GM21723 (cell line): ENCODE results near the gene ARHGEF6.

Experiments used
- ATAC-seq: cut with Tn5 transposase; IDR thresholded peaks from one replicate; pipeline ENCODE4 v1.9.1; 2021; ENCODE audit warnings: mild to moderate bottlenecking, moderate library complexity; ENCODE audit not compliant: unreplicated experiment

The ARHGEF6 gene

DNA sequence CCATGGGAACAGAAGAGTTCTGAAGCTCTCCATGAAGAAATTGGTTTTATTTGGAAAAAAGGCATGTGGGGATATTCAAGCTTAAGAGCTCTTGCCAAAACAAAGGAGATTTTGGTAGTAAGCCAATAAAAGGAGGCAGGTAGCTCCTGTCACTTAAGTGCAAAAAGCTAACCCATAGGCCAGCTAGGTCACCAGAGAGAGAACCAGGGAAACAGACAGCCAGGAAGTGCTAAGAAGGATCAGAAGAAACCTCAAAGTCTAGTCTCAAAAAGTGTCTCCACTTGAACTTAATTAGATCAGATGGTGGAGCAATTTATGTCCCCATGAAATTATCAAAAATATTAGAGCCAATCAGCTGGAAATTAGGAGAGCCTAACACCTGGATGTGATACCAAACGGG, 83.6 kb downstream of the ARHGEF6 start:
- no peak for ATAC-seq

- ATAC-seq: peak; percentile 70
Observed at GRCh38 chrX:136694431-136695087, 86.2 kb downstream of the ARHGEF6 start.

- ATAC-seq: no peak
Observed at GRCh38 chrX:136692271-136692670, 88.5 kb downstream of the ARHGEF6 start.

- ATAC-seq: no peak
Observed at GRCh38 chrX:136691028-136691809, 89.5 kb downstream of the ARHGEF6 start.

- no peak for ATAC-seq
Observed at GRCh38 chrX:136689436-136689835, 91.3 kb downstream of the ARHGEF6 start.

- no peak for ATAC-seq
Observed at GRCh38 chrX:136687457-136687856, 93.3 kb downstream of the ARHGEF6 start.

- no peak for ATAC-seq
Observed at GRCh38 chrX:136684120-136684519, 96.6 kb downstream of the ARHGEF6 start.

GRCh38 chrX:136679531-136679930, 101.2 kb downstream of the ARHGEF6 start:
- ATAC-seq: no peak

DNA sequence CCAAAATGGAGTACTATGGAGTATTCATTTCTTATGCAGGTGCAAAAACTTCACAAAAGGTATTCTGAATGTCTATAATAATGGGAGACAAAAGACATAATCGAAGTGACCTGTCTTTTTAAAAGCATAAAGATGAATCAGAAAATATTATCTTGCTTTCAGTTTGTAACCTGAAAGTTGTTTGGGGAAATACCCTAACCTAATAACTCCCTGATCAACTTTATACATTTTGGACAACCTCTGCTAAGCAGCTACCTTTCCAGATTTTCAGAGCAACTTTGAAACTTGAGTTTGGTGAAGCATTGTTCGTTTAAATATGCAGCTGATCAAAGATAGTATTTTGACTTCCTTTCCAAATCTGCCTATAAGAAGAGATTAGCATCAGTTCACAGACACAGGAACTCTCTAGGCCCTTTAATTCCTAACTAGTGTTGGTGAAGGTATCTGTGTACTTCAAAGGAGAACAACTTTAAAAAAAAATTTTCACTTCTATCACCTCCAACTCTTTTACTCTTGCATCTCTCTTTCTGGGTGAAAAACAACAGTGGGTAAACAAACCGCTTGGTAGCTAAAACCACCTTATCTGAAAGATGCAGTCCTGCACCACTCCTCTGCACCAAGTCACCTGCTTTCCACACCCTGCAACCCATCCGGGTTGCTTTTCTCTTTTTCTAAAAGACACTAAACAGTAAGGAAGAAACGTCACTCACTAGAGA, 106.3 kb downstream of the ARHGEF6 start:
- peak; percentile 42 for ATAC-seq

DNA sequence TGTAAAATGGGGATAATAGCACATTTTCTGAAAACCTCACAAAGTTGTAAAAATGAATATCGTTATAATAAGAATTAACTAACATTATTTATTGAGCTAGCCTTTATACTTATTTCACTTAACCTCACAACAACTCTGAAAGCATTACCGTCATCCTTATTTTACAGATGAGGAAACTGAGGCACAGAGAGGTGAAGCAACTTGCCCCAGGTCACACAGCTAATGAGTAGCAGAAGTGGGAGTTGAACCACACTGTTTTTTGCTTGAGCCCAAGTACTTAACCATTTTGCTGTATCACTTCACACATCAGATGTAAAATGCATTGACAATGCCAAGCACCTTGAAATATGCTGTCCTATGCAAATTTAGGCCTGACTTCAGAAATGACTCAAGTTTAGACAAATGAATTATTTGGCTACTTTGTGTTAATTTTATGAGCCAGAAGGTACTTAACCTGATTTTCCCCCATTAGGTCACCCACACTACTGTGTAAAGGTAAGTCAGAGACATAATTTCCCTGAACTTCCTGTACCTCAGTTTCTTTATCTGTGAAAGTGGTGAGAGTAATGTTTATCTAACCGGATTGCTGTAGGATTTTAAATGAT, 109.6 kb downstream of the ARHGEF6 start:
- ATAC-seq: no peak

- ATAC-seq: no peak
Observed at GRCh38 chrX:136667446-136668168, 113.1 kb downstream of the ARHGEF6 start.

DNA sequence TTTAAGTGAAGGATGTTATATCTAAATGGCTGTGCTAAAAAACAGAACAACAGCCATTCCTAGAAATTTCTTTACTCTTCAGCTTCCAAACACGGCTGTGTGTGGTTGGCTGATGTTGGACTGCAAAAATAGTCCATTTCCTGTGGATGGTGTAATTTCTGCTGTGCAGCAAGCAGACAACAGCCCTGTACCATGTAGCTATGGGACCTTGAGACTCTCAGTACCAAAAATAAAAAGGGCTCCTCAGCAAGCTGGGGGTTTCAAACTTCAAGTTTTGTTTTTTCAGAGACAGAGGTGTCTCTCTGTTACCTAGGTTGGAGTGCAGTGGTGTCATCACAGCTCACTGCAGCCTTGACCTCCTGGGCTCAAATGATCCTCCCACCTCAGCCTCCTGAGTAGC, 114.6 kb downstream of the ARHGEF6 start:
- ATAC-seq: peak; percentile 61

- peak; percentile 75 for ATAC-seq
Observed at GRCh38 chrX:136665258-136665900, 115.4 kb downstream of the ARHGEF6 start.

- ATAC-seq: no peak
Observed at GRCh38 chrX:136662976-136663375, 117.8 kb downstream of the ARHGEF6 start.

DNA sequence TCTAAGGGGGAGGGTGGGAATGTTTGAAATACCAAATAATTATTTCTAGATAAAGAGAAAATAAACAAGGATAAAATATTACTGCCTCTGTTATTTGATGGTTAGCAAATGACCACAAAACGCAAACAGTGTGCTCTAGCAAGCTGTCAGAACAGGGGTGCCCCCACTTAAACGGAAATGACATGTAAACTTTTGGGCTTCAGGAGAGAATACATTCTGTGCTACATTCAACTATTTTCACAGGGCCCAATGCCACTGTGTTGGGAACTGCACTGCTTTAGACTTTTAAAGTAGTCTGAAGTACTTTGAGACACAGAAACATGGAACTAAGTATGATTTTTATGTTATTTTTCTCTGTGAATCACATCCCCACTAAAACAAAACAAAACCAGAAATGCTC, 118.6 kb downstream of the ARHGEF6 start:
- ATAC-seq: no peak

DNA sequence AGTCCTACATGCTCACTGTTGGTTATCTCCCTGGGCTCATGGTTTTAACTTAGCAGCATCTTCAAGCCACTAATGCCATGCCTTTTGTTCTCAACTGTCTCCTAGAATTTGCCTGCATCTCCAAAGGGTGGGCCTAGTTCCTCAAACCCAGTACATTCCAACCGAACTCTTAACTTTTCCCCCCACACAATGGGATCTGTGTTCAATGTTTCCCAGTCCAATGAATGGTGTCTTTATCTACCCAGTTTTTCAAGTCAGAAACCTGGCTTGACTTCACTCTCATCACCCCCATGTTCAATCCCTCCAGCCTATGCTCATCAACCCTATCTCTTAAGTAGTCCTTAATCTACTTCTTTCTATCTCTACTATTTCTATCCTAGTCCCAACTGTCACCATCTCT, 119.8 kb downstream of the ARHGEF6 start:
- ATAC-seq: no peak

GRCh38 chrX:136659174-136659573, 121.6 kb downstream of the ARHGEF6 start:
- ATAC-seq: no peak

DNA sequence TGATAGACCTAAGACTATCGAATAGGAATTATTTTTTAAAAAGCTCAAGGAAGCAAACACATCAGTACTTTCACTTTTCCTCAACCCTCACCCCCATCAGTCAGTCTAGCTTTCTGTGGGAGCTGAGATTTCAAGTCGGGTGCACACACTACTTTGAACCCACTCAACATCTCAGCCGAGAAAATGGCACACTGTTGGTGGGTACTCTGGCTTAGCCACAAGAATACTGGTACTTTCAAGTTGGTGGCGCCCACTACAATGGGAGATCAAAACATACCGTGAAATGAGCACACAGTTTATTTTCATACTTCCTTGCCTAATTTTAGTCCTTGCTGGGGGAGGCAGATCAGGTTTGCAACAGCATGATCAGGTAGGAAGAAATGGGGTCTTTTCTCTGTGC, 122.6 kb downstream of the ARHGEF6 start:
- ATAC-seq: no peak

GRCh38 chrX:136656361-136656964, 124.3 kb downstream of the ARHGEF6 start:
- no peak for ATAC-seq
